ENCODE data around the gene KLRK1.
"Not testable (repeated sequence)": the region's sequence is repeated elsewhere in the genome, so short reads cannot be mapped to it uniquely, and the experiment has no call there.

Gene KLRK1

DNA sequence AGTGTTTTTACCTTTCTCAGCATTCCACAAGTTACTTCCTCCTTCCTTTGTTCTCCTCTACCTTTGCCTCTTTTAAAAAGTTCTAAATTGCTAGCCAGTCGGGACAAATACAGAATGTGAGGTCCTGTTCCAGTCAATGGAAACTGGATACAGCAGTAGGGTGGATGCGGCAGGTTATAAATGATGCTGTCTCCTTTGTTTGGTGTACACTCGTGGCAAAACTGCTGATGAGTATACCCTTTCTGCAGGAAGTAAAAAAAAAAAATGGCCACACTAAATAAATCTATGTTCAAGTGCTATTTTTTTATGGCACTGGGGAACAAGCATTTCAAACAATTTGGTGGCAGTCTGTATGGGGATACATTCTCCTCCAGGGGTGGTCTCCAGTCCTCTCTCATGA is 27.5 kb downstream of the KLRK1 start:
- no peak for DNase-seq (ENCODE audit: low read depth)
- no peak overlapping the region for H3K4me3 ChIP-seq (ENCODE audit: low read depth, low read length)
- TF ChIP-seq, protein P1, sequence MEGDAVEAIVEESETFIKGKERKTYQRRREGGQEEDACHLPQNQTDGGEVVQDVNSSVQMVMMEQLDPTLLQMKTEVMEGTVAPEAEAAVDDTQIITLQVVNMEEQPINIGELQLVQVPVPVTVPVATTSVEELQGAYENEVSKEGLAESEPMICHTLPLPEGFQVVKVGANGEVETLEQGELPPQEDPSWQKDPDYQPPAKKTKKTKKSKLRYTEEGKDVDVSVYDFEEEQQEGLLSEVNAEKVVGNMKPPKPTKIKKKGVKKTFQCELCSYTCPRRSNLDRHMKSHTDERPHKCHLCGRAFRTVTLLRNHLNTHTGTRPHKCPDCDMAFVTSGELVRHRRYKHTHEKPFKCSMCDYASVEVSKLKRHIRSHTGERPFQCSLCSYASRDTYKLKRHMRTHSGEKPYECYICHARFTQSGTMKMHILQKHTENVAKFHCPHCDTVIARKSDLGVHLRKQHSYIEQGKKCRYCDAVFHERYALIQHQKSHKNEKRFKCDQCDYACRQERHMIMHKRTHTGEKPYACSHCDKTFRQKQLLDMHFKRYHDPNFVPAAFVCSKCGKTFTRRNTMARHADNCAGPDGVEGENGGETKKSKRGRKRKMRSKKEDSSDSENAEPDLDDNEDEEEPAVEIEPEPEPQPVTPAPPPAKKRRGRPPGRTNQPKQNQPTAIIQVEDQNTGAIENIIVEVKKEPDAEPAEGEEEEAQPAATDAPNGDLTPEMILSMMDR (IDR thresholded peaks at IDR 0.05; ENCODE audit: insufficient read depth, low read depth, low read length, missing control alignments), result no peak

DNA sequence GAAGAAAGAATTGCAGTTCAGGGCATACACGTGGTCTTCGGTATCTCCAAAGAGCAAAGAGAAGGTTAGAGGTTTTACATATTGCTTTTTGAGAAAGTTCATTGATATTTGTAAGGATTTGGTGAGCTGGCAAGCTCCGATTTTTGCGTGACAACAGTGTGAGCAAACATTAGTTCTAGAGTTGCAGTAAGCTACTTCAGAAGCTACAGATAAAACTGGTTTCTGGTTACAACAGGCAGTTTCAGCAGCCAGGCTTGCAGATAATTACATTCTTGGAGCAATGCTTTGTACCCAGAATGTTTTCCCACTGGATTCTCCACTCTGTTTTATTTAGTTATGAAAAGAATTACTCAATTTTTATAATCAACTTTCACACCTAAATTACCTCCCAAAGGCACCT is 28.2 kb downstream of the KLRK1 start:
- no peak overlapping the region for H3K4me3 ChIP-seq (ENCODE audit: low read depth, low read length)
- TF ChIP-seq, protein P1 (IDR thresholded peaks at IDR 0.05; ENCODE audit: insufficient read depth, low read depth, low read length, missing control alignments), result no peak
- DNase-seq (ENCODE audit: low read depth), result no peak

DNA sequence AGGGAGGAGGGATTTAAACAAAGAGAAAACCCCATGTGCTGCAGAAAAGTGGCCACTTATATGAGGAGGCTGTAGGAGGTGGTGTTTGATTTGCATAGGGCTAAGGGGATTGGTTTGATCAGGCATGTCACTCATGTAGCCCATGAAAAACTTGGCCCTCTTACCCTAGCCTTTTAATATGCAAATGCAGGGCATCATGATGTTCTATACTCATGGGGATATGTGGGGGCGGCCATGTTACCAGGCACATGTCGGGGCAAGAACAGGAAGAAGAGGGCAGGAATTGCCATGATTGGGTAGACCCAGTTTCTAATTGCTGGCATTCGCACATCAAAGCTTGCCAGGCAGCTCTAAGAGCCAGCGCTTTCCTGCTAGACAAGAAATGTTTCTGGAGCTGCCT is 28.8 kb downstream of the KLRK1 start:
- TF ChIP-seq, protein P1 (IDR thresholded peaks at IDR 0.05; ENCODE audit: insufficient read depth, low read depth, low read length, missing control alignments), result no peak
- H3K4me3 ChIP-seq (ENCODE audit: low read depth, low read length), result no peak overlapping the region
- DNase-seq (ENCODE audit: low read depth), result no peak

DNA sequence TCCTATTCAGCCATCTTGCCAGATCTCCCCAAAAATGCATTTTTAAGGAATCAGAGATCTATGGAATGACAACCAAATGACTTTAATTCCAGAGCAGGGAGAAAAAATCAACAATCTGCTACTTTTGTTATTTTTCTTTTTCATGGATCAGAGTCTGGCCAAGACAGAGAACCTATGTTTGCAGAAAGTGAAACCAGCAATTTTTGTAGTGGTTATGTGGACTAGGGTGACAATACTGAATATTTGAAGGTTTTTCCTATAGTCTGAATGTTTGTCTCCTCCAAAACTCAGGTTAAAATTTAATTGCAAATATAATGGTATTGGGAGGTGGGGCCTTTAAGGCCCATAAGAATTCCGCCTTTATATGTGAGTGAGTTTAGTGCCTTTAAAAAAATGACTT is 30.9 kb downstream of the KLRK1 start:
- TF ChIP-seq, protein P1 (IDR thresholded peaks at IDR 0.05; ENCODE audit: insufficient read depth, low read depth, low read length, missing control alignments), result no peak
- no peak overlapping the region for H3K4me3 ChIP-seq (ENCODE audit: low read depth, low read length)
- no peak for DNase-seq (ENCODE audit: low read depth)

DNA sequence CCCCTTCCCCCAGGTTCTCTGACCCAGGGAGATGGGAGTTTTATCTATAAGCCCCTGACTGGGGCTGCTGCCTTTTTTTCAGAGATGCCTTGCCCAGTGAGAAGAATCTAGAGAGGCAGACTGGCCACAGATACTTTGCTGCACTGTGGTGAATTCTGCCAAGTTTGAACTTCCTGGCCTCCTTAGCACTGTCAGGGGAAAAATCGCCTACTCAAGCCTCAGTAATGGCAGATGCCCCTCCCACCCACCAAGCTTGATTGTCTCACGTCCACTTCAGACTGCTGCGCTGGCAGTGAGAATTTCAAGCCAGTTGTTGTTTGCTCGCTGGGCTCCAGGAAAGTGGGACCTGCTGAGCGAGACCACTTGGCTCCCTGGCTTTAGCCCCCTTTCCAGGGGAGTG is 31.7 kb downstream of the KLRK1 start:
- TF ChIP-seq, protein P1 (IDR thresholded peaks at IDR 0.05; ENCODE audit: insufficient read depth, low read depth, low read length, missing control alignments), result no peak
- no peak for DNase-seq (ENCODE audit: low read depth)
- no peak overlapping the region for H3K4me3 ChIP-seq (ENCODE audit: low read depth, low read length)

DNA sequence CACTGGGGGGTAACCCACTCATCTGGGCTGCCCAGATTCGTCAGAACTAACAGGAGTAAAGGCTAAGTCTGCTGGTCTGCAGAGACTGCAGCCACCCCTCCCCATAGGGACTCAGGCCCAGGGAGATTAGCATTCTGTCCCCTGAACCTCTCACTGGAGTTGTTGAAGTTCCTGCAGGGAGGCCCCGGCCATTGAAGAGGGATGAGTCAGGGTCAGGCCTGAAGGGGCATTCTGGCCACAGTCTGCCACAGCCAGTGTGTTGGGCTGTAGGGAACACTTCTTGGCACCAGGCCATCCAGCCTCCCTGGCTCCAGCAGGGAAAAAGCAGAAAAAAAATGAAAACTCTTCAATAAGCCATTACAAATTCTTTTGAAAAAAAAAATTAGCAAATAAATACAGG is 35.3 kb downstream of the KLRK1 start:
- TF ChIP-seq, protein P1 (IDR thresholded peaks at IDR 0.05; ENCODE audit: insufficient read depth, low read depth, low read length, missing control alignments), result no peak
- no peak for DNase-seq (ENCODE audit: low read depth)
- no peak overlapping the region for H3K4me3 ChIP-seq (ENCODE audit: low read depth, low read length)

DNA sequence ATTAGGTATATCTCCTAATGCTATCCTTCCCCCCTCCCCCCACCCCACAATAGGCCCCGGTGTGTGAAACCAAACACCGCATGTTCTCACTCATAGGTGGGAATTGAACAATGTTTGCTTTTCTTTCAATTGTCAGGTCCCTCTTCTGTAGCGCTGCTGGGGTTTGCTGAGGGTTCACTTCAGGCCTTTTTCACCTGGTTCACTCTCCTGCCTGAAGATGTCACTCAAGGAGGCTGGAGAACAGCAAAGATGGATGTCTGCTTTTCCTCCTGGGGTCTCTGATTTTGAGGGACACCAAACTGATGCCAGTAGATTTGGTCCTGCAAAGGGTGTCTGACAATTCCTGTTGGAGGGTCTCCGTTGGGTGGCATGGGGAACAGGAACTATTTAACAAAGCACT is 35.8 kb downstream of the KLRK1 start:
- H3K4me3 ChIP-seq (ENCODE audit: low read depth, low read length), result no peak overlapping the region

DNA sequence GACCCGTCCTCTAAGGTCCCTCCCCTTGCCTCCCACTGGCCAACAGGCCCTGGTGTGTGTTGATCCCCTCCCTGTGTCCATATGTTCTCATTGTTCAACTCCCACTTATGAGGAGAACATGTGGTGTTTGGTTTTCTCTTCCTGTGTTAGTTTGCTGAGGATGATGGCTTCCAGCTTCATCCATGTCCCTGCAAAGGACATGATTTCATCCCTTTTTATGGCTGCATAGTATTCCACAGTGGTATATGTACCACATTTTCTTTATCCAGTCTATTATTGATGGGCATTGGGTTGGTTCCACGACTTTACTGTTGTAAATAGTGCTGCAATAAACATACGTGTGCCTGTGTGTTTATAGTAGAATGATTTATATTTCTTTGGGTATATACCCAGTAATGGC is 38.4 kb downstream of the KLRK1 start:
- DNase-seq (ENCODE audit: low read depth); H3K4me3 ChIP-seq (ENCODE audit: low read depth, low read length): not testable (repeated sequence)

More for the DNA sequence above, 35.8 kb downstream of the KLRK1 start:
- TF ChIP-seq, protein P1 (IDR thresholded peaks at IDR 0.05; ENCODE audit: insufficient read depth, low read depth, low read length, missing control alignments), result no peak
- DNase-seq (ENCODE audit: low read depth), result no peak

All from GM12865 (cell line).